ENCODE data around the gene POLR2J.

POLR2J gene

GRCh38 chr7:102444961-102445673 is 33.6 kb downstream of the POLR2J start:
- DNase-seq (ENCODE audit: extremely low read depth in 1 of 2, low read depth in 1 of 2) = no peak

GRCh38 chr7:102439963-102440795 is 38.5 kb downstream of the POLR2J start:
- no peak for DNase-seq (ENCODE audit: extremely low read depth in 1 of 2, low read depth in 1 of 2)

GRCh38 chr7:102436118-102436517 is 42.6 kb downstream of the POLR2J start:
- DNase-seq (ENCODE audit: extremely low read depth in 1 of 2, low read depth in 1 of 2) = no peak

- no peak for DNase-seq (ENCODE audit: extremely low read depth in 1 of 2, low read depth in 1 of 2)
These were observed 44.7 kb downstream of the POLR2J start for GRCh38 chr7:102434039-102434486.

- peak; percentile 71 to 79 for DNase-seq (ENCODE audit: extremely low read depth in 1 of 2, low read depth in 1 of 2)
These were observed 45.3 kb downstream of the POLR2J start, which contains the start of gene ORAI2 for GRCh38 chr7:102433219-102434038. Gene ORAI2, plus strand, starts transcription at chr7:102433575. Its CDS starts 5,382 bp downstream, at chr7:102438957.

GRCh38 chr7:102432442-102433218 is 46.1 kb downstream of the POLR2J start:
- DNase-seq (ENCODE audit: extremely low read depth in 1 of 2, low read depth in 1 of 2) = no peak

GRCh38 chr7:102431617-102432298 is 47.0 kb downstream of the POLR2J start:
- DNase-seq (ENCODE audit: extremely low read depth in 1 of 2, low read depth in 1 of 2) = no peak

GRCh38 chr7:102429141-102429899 is 49.4 kb downstream of the POLR2J start:
- no peak for DNase-seq (ENCODE audit: extremely low read depth in 1 of 2, low read depth in 1 of 2)

GRCh38 chr7:102427019-102427405 is 51.7 kb downstream of the POLR2J start:
- no peak for DNase-seq (ENCODE audit: extremely low read depth in 1 of 2, low read depth in 1 of 2)

GRCh38 chr7:102426268-102427018 is 52.3 kb downstream of the POLR2J start:
- peak; percentile 48 to 81 for DNase-seq (ENCODE audit: extremely low read depth in 1 of 2, low read depth in 1 of 2)

- peak; percentile 66 to 84 for DNase-seq (ENCODE audit: extremely low read depth in 1 of 2, low read depth in 1 of 2)
These were observed 53.0 kb downstream of the POLR2J start for GRCh38 chr7:102425639-102426267.

GRCh38 chr7:102424787-102425218 is 53.9 kb downstream of the POLR2J start:
- DNase-seq (ENCODE audit: extremely low read depth in 1 of 2, low read depth in 1 of 2) = no peak

- DNase-seq (ENCODE audit: extremely low read depth in 1 of 2, low read depth in 1 of 2) = no peak
These were observed 54.6 kb downstream of the POLR2J start for GRCh38 chr7:102424129-102424551.

Measured in stimulated activated CD8-positive, alpha-beta memory T cell treated with anti-CD3 and anti-CD28 coated beads, Interleukin-7, amount 100 ng/mL, for 48 hours (primary cell).